ENCODE data around the gene CLDN9.

GRCh38 chr16:3038896-3039295, 26.2 kb downstream of the CLDN9 start:
- TF ChIP-seq CTCF (IDR thresholded peaks at IDR 0.05) (no peak), POLR2A (IDR thresholded peaks at IDR 0.05) (no peak), POLR2AphosphoS5 (IDR thresholded peaks at IDR 0.05) (no peak)

Data from gastroesophageal sphincter (tissue), 3 donors.